ENCODE data around the gene DLK2.
A peak's percentile ranks its signal among the peaks of the same experiment; 100 is the strongest.
"Not testable (repeated sequence)": the region's sequence is repeated elsewhere in the genome, so short reads cannot be mapped to it uniquely, and the experiment has no call there.

The DLK2 gene

DNA sequence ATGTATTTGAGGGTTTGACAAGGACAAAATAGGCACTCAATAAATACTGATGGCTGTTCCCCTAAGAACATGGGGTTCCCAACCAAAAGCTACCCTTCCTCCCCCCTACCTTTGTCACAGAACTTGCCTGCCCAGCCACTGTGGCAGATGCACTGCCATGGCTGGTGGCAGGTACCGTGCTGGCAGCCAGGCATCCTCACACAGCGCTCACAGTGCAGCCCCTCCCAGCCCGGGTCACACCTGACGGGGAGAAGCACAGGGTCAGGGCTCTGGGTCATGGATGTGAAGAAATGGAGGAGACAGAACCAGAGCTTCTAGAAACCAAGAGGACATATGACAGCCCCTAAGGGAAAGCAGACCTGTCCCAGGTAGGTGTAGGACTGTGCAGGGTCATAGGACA, 2.5 kb downstream of the DLK2 start:
- no peak for DNase-seq

DNA sequence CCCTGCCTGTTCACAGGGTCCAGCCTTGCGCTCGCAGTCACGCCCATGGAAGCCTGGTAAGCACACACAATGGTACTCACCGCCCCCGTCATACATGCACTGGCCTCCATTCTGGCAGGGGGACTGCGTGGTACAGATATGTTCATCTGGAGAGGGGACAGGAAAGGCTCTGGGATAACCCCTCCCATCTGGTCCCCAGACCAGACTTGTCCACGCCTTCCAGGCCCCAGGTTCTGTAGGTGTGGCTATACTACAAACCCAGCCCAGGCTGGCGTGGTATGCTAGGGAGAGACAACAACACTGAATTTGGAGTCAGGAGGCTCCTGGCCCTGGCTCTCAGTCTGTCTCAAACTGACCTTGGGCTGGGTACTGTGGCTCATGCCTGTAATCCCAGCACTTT, 3.4 kb downstream of the DLK2 start:
- no peak for DNase-seq

DNA sequence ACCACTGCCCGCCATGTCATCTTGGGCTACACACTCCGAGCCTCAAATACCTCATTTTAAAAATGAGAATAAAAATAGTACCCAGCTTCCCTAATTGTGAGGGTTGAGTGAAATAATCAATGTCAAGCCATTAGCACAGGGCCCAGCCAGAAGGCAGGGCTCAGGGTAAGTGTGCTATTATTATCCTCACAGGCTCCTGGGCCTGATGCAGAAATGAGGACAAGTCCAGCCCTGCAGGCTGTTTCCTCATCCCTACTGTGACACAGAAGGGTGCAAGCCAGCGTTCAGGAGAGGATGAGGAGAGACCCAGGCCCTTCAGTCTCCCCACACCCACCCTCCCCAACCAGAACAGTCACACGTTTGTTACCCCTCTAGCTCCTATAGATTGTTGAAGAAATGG, 4.0 kb downstream of the DLK2 start:
- DNase-seq, result no peak

DNA sequence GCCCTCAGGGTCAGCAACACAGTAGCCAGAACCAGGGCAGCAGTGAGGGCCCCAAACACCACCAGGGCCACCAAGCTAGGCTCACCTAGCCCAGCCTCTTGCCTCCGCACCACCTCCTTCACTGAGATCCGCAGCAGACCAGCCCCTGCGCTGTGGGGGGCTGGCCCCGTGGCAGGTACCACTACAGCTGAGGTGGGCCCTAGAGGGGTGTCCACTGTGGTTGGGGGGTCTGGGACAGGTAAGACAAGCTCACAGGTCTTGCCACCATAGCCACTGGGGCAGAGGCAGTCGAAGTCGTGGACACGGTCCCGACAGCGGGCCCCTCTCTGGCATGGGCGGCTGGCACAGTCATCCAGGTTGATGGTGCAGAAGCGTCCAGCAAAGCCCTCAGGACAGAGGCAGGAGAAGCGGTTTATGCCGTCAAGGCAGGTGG, 4.6 kb downstream of the DLK2 start:
- no peak for DNase-seq

DNA sequence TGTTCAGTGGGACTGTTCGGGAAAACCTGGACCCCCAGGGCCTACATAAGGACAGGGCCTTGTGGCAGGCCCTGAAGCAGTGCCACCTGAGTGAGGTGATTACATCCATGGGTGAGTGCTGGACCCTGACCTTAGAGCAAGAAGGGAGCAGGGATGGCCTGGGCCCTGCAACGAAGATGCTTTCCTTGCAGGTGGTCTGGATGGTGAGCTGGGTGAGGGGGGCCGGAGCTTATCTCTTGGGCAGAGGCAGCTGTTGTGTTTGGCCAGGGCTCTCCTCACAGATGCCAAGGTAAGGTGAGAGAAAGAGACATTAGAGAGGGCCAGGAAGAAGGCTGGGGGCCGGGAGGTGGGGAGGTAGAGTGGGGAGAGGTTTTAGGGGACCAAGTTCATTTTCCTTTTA, 6.4 kb downstream of the DLK2 start:
- DNase-seq, result no peak

DNA sequence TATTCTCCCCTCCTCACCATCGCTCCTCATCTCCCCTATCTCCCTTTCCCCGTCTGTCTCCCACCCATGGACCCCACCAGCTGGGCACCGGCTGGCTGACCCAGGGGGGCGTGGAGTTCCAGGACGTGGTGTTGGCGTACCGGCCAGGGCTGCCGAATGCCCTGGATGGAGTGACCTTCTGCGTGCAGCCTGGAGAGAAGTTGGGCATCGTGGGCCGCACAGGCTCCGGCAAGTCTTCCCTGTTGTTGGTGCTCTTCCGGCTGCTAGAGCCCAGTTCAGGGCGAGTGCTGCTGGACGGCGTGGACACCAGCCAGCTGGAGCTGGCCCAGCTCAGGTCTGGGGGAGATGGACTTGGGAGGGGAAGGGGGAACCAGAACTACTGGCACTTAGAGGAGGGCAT, 7.7 kb downstream of the DLK2 start:
- no peak for DNase-seq

DNA sequence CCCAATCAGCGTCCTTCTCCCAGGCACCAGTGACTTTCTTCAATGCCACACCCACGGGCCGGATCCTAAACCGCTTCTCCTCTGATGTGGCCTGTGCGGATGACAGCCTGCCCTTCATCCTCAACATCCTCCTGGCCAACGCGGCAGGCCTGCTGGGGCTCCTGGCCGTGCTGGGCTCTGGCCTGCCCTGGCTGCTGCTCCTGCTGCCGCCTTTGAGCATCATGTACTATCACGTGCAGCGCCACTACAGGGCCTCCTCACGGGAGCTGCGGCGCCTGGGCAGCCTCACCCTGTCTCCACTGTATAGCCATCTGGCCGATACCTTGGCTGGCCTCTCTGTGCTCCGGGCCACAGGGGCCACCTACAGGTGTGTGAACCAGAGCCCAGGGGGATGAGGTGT, 9.8 kb downstream of the DLK2 start:
- DNase-seq, result no peak

DNA sequence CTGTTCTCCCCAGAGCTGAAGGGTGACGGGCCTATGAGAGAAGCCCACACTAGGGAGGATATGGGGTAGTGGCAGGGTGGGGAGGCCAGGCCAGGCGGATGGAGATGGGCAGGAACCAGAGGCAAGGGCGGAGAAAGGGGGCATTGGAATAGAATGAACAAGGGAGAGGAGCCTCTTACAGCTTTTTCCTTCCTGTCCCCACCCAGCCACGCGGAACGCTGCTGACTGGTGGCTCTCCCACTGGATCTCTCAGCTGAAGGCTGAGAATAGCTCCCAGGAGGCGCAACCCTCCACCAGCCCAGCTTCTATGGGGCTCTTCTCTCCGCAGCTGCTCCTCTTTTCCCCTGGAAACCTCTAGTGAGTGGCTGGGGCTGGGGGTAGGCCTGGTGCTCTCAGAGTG, 10.8 kb downstream of the DLK2 start:
- DNase-seq, result no peak

DNA sequence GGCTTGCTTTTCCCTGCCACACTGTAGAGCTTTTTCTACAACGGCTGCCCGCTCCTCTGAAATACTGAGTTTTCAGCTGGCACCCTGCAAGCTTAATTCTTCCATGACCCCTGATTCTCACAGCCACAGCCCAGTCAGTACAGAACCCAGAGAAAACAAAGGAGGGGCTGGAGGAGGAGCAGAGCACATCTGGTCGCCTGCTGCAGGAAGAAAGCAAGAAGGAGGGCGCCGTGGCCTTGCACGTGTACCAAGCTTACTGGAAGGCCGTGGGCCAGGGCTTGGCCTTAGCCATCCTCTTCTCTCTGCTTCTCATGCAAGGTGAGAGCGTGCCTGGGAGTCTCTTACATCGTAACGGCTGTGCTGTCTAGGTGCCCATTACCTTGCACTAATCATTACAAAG, 11.3 kb downstream of the DLK2 start:
- no peak for DNase-seq

DNA sequence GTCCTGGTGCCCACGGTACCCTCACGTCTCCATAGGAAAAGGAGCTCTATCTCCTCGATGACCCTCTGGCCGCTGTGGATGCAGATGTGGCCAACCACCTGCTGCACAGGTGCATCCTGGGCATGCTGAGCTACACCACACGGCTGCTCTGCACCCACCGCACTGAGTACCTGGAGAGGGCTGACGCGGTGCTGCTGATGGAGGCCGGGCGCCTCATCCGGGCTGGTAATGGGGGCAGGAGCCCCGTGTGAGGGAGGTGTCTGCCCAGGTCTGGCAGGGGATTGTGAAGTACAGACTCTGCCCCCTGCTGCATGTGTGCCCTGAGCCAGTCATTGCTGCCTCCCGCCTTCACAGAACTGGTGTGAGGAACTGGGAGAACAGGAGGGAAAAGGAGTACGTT, 12.4 kb downstream of the DLK2 start:
- DNase-seq, result no peak

DNA sequence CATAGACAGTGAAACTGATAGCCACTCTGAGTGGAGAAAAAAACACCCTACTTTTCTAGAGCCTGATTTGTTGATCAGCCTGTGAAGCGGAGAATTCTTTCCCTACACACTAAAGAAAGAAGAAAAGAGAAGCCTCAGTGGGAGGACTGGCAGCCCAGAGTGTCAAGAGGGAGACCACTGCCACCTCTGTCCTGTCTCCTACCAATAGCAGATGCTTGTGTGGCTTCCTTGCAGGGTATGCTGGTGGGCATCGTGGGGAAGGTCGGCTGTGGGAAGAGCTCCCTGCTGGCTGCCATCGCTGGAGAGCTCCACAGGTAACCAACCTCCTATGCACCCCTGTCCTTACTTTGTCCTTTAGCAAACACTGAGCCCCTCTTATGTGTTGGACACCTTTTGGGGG, 17.6 kb downstream of the DLK2 start:
- no peak for DNase-seq

DNA sequence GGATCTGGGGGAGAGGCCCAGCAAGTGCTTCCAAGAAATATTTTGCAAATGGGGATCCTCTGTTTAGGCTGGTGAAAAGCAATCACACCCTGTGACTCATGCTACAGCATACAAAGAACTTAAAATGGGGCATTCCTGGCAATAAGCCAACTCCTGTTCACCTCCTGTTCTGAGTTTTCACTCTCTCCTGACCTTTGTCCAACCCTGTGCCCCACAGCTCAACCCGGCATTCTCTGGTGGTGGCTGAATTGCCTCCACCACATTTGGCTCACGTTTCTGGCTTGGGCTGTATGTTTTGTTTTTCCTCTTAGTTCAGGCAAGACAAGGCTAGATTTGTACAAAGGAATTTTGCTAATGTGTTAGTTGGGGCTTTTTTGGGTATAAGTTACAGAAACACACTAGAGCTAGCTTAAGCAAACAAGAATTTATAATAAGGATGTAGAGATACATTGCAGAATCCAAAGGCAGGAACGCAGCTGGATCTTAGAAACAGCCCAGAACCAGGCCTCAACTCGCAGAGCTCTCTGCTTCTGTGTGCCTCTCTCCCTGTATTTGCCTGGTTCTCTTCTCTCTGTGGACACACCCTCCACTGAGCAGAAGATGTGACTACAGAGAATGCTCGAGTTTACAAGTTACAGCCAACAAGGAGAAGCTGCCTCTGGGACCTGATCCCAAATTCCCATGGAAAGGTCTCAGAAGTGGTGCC, 18.6 kb downstream of the DLK2 start:
- DNase-seq, result no peak

DNA sequence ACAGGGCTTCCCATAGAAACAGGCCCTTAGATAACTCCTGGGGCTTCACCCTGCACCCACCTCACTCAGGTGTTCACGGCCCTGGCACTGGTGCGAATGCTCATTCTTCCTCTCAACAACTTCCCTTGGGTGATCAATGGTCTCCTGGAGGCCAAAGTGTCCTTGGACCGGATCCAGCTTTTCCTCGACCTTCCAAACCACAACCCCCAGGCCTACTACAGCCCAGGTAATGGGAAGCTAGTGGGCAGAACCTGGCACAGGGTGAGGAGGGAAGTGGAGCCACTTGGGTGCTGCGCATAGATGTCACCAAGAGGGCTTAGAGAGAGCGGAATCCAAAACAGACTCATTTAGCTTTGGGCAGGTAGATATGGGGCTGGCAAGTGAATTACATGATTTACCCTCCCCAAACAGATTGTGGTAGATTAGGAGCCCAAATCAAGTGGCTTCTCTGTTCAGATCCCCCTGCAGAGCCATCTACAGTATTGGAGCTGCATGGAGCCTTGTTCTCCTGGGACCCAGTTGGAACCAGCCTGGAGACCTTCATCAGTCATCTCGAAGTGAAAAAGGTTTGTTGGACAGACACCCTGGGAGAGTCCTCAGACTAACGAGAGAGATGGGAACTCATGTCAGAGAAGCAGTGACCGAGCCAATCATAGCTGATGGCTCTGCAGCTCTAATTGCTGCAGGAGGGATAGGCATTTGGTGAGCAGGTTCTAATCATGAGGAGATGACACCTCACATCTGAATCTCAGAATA, 19.5 kb downstream of the DLK2 start:
- no peak for DNase-seq

DNA sequence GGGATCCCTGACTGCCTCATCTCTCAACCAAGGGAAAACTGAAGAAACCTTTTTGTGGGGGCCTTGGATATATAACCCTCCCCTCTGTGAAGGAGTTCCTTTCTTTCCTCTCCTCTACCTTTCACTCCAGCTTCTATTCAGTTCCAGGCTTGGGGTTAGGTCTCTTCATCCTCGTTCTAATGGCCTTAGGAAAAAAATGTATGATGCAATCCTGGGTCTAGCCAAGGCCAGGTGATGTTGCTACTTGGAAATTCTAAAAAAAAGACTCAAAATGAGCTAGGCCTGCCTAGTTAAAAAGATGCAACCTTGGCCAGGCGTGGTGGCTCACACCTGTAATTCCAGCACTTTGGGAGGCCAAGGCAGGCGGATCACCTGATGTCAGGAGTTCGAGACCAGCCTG, 20.4 kb downstream of the DLK2 start:
- no peak for DNase-seq

DNA sequence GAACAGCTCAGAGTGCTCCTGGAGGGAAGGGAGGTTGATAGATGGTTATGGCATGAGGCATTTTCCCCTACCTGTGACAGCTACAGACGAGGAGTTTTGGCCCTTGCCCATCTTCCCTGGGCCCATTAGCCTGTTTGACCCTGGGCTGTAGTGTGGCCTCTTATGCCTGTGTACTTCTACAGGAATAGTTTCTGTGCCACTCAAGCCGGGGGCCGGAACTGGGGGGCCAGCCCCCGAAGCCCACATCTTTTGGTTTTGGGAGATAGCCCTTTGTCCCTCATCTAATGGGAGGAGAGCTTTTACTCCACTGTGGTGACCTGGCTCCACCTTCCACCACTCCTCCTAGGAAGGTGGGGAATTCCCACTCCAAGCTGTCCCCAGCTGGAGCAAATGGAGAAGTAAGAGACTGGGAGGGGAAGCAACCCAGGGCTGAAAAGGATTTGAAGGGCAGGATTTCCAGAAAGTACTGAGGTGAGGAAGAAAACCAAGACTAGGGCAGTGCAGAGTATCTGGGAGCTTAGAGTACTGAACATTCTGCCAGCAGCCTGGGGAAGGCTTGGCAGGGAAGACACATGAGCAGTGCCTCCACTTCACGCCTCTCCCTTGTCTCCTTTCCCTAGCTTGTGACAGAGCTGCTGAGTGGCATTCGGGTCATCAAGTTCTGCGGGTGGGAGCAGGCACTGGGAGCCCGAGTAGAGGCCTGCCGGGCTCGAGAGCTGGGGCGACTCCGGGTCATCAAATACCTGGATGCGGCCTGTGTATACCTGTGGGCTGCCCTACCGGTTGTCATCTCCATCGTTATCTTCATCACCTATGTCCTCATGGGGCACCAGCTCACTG, 21.1 kb downstream of the DLK2 start:
- DNase-seq, result no peak

DNA sequence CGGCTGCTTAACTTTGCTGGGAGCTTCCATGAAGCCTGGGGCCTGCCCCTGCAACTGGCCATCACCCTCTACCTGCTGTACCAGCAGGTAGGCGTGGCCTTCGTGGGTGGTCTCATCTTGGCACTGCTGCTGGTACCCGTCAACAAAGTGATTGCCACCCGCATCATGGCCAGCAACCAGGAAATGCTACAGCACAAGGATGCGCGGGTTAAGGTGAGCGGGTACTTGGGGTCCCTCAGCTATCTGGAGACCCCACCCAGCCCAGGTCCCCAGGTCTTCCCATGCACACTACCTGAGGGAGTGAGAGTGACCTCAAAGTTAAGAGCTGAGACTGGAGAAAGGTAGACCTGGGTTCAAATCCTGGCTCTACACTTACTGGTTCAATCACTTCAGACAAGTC, 22.2 kb downstream of the DLK2 start:
- DNase-seq, result no peak

DNA sequence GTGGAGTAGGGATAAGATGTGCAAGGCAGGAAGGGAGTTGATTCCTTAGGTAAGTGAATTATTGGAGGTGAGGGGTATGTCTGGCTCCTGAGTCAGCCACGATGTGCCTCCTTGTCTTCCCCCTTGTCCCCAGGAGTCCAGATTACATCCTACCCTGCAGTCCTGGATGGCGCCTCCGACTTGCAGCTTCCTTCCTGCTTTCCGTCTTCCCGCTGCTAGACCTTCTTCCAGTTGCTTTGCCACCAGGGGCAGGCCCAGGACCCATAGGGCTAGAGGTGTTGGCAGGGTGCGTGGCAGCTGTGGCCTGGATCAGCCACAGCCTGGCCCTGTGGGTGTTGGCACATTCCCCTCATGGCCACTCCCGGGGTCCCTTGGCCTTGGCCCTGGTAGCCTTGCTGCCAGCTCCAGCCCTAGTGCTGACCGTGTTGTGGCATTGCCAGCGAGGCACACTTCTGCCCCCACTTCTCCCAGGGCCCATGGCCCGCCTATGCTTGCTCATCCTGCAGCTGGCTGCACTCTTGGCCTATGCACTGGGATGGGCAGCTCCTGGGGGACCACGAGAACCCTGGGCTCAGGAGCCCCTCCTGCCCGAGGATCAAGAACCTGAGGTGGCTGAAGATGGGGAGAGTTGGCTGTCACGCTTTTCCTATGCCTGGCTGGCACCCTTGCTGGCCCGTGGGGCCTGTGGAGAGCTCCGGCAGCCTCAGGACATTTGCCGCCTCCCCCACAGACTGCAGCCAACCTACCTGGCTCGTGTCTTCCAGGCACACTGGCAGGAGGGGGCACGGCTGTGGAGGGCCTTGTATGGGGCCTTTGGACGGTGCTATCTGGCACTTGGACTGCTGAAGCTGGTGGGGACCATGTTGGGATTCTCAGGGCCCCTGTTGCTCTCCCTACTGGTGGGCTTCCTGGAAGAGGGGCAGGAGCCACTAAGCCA, 23.1 kb downstream of the DLK2 start:
- DNase-seq, result no peak

DNA sequence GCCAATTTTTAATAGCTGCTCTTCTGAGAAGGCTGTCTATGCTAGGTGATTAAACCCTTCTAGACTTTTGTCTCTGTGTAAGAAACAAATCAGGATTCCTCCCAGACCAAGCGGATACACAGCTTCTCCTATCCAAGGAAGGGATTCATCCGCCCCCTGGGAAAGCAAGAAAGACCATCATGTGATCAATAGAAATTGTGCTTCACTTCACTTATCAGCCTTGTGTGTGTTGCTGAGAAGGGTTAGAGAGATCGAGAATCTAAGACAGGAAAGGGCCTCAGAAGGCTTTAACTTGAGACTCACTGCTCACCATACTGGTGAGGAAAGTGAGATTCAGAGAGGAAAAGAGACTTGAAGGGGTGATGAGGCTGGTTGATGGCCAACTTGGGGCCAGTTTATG, 26.5 kb downstream of the DLK2 start:
- no peak for DNase-seq

DNA sequence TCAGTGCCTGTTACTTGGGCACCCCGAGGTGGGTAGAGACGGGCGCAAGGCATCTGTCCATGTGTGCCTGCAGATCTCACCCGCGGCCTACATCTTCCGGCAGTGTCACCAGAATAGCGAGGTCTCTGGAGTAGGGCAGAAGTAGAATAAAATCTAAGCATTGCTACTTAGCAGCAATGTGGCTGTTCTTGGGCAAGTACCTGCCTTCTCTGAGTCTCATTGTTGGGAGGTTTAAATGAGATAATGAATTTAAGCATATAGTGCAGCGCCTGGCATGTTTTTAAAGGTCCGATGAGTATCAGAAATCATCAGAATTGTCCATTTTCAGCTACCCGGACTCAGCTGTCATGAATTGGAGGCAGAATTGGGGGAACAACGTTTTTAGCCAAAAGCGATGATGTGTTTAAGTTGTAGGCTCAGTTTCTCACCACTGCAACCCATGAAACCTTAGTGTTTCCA, 27.2 kb downstream of the DLK2 start:
- peak in 1 of 2 experiments; percentile 43 for DNase-seq

DNA sequence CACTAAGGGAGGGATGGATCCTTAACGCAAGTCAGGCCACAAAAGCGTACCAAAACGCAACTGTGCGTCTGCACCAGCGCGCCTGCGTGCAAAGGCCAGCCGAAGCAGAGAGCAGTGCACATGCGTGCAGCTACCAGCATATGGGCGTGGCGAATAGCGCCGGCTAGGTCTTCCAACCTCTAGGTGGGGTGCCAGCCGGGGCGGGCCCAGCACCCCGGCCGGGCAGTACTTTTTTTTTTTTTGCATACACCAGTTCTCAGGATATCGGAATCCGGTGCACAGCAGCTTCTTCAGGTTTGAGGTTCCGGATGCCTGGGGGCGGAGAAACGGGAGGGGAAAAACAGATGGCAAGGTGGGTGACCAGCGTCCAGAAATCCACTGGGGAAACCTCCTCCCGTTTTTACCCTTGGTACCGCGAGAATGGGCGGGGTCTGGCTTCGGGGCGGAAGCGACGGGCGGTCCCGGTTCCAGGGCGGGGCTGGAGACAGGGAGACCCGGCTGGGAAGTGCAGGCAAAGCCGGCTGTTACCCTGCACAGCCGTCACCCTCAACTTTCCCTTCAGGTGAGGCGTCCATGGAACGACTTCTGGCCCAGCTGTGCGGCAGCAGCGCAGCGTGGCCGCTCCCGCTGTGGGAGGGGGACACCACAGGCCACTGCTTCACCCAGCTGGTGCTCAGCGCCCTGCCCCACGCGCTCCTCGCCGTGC, 27.8 kb downstream of the DLK2 start, which contains the start of gene ABCC10:
Gene ABCC10 (plus strand): TSS at position 136 of the 706 bp plus-strand sequence. CDS start 438 bp downstream, at position 574.
- peak; percentile 81 to 87 for DNase-seq

DNA sequence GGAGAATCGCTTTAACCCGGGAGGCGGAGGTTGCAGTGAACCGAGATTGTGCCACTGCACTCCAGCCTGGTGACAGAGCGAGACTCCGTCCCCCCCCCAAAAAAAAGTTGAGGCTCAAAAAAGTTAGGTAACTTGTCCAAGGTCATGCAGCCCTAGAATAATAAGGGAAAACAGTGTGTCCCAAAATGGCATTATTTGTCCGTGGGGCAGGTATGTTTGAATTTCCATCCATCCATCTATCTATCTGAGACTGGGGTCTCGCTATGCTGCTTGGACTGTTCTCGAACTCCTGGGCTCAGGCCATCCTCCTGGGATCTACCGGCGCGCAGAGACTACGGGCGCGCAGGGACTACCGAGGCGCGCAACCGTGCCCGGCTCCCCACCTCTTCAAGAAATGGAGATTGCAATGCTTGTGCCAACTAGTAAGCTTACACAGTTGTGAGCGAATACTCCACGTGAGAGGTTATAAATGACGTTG, 28.4 kb downstream of the DLK2 start:
- no peak for DNase-seq

DNA sequence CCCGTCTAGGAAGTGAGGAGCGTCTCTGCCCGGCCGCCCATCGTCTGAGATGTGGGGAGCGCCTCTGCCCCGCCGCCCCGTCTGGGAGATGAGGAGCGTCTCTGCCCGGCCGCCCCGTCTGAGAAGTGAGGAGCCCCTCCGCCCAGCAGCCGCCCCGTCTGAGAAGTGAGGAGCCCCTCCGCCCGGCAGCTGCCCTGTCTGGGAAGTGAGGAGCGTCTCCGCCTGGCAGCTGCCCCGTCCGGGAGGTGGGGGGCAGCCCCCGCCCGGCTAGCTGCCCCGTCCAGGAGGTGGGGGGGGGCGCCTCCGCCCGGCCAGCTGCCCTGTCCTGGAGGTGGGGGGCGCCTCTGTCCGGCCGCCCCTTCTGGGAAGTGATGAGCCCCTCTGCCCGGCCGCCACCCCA, 30.3 kb downstream of the DLK2 start:
- not testable (repeated sequence) for DNase-seq

All from cerebellar nuclear complex (tissue), 1 donor.